Prostate gland (tissue), 2 donors: Measurements from ENCODE around the gene TSSK6.

ENCODE experiments used
- CTCF ChIP-seq, 4 experiments: fragments of 200-600 bp in 2 of 4; fragments of 450-650 bp in 2 of 4; sonication (generic) in 2 of 4; IDR thresholded peaks; 1 replicate in 3 of 4; 2 replicates in 1 of 4; pipeline ENCODE4 v1.5.1; 2016 to 2019; ENCODE audit warnings: antibody characterized with exemption in 4 of 4, mild to moderate bottlenecking in 2 of 4, moderate library complexity in 2 of 4
- POLR2A ChIP-seq: fragments of 450-650 bp; IDR thresholded peaks from one replicate; pipeline ENCODE4 v1.6.1; 2016; ENCODE audit warnings: antibody characterized with exemption, mild to moderate bottlenecking
- POLR2AphosphoS5 ChIP-seq: sonication (generic); formaldehyde crosslinking; IDR thresholded peaks from one replicate; pipeline ENCODE4 v1.6.1; 2017; ENCODE audit warnings: antibody characterized with exemption

- TF ChIP-seq CTCF (IDR thresholded peaks at IDR 0.05): peak; percentile 70 to 86 (median 84)
- TF ChIP-seq POLR2A: no peak
- TF ChIP-seq POLR2AphosphoS5: peak; percentile 61
These were observed 25.0 kb downstream of the TSSK6 start for GRCh38 chr19:19490214-19490968.
